ENCODE results near the gene MPL.

Gene MPL

DNA sequence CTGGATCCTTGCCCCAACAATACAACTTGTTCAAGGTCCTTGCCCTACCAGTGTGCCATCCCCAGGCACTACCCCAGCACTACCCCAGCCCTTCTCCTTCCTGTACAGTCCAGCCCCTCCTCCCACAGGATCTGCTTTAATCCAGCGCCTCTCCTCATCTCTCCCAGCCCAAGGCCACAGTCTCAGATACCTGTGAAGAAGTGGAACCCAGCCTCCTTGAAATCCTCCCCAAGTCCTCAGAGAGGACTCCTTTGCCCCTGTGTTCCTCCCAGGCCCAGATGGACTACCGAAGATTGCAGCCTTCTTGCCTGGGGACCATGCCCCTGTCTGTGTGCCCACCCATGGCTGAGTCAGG lies 14.7 kb downstream of the MPL start:
- TF ChIP-seq, protein P1, sequence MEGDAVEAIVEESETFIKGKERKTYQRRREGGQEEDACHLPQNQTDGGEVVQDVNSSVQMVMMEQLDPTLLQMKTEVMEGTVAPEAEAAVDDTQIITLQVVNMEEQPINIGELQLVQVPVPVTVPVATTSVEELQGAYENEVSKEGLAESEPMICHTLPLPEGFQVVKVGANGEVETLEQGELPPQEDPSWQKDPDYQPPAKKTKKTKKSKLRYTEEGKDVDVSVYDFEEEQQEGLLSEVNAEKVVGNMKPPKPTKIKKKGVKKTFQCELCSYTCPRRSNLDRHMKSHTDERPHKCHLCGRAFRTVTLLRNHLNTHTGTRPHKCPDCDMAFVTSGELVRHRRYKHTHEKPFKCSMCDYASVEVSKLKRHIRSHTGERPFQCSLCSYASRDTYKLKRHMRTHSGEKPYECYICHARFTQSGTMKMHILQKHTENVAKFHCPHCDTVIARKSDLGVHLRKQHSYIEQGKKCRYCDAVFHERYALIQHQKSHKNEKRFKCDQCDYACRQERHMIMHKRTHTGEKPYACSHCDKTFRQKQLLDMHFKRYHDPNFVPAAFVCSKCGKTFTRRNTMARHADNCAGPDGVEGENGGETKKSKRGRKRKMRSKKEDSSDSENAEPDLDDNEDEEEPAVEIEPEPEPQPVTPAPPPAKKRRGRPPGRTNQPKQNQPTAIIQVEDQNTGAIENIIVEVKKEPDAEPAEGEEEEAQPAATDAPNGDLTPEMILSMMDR (IDR thresholded peaks at IDR 0.05; ENCODE audit: insufficient read depth, low read depth, low read length, missing control alignments), result no peak
- no peak for DNase-seq (ENCODE audit: low read depth)
- no peak overlapping the region for H3K4me3 ChIP-seq (ENCODE audit: low read depth, low read length)

DNA sequence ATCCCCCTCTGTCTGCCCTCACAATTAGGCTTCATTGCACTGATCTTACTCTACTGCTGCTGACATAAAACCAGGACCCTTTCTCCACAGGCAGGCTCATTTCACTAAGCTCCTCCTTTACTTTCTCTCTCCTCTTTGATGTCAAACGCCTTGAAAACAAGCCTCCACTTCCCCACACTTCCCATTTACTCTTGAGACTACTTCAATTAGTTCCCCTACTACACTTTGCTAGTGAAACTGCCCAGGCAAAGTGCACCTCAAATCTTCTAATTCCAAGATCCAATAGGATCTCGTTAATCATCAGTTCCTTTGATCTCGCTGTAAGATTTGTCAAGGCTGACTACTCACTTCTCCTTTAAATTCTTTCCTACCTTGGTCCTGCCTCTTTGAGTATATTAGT lies 15.3 kb downstream of the MPL start:
- H3K4me3 ChIP-seq (ENCODE audit: low read depth, low read length), result no peak overlapping the region
- no peak for DNase-seq (ENCODE audit: low read depth)
- TF ChIP-seq, protein P1 (IDR thresholded peaks at IDR 0.05; ENCODE audit: insufficient read depth, low read depth, low read length, missing control alignments), result no peak

DNA sequence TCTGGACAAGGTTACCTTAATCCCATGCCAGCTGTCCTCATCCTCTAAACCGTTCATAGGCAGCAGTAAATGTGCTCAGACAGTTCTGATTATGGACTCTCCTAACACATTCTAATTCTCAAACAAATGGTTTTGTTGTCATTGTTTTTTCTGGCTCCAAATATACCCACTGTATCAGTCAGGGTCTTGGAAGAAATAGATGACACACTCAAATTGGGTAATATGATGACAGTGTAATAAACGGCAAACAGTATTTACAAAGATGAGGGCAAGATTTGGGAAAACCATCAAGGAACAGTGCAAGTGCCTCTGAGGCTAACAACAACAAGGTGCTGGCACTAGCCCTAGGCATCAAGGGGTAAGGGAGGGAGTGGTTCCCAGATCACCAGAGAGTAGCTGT lies 16.9 kb downstream of the MPL start:
- no peak for DNase-seq (ENCODE audit: low read depth)
- TF ChIP-seq, protein P1 (IDR thresholded peaks at IDR 0.05; ENCODE audit: insufficient read depth, low read depth, low read length, missing control alignments), result no peak
- H3K4me3 ChIP-seq (ENCODE audit: low read depth, low read length), result no peak overlapping the region

DNA sequence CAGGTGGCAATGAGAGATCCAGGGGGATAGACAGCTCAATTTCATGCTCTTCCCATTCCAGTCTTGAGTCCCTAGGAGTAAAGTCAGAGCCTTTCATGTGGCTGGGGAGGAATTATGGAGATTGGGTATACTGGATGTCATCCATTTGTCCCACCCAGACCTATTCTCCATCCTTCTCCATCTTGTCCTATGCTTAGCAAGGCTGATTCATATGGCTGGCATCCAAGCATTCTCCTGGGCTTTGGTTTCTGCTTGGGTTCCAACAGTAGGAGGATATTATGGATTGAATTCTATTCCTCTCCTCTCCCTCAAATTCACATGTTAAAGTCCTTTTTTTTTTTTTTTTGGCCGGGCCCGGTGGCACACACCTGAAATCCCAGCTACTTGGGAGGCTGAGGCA lies 17.3 kb downstream of the MPL start:
- no peak for DNase-seq (ENCODE audit: low read depth)
- TF ChIP-seq, protein P1 (IDR thresholded peaks at IDR 0.05; ENCODE audit: insufficient read depth, low read depth, low read length, missing control alignments), result no peak
- no peak overlapping the region for H3K4me3 ChIP-seq (ENCODE audit: low read depth, low read length)

DNA sequence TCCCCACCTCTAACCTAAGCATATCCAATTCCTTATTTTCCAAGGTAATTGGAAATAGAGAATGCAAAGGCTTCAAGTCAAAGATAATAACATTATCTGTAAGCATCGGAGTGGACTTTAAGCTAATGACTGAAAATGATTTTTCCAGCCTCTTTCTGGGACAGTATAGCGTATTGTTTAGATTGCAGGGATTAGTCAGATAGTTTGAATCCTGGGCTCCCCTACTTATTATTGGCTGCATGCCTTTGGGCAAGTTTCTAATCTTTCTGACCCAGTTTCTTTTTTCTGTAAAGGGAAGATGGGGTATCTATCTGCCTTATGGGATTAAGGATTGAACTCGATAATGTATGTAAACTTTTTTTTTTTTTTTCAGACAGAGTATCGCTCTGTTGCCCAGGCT lies 19.6 kb downstream of the MPL start:
- TF ChIP-seq, protein P1 (IDR thresholded peaks at IDR 0.05; ENCODE audit: insufficient read depth, low read depth, low read length, missing control alignments), result no peak
- H3K4me3 ChIP-seq (ENCODE audit: low read depth, low read length), result no peak overlapping the region
- DNase-seq (ENCODE audit: low read depth), result no peak

DNA sequence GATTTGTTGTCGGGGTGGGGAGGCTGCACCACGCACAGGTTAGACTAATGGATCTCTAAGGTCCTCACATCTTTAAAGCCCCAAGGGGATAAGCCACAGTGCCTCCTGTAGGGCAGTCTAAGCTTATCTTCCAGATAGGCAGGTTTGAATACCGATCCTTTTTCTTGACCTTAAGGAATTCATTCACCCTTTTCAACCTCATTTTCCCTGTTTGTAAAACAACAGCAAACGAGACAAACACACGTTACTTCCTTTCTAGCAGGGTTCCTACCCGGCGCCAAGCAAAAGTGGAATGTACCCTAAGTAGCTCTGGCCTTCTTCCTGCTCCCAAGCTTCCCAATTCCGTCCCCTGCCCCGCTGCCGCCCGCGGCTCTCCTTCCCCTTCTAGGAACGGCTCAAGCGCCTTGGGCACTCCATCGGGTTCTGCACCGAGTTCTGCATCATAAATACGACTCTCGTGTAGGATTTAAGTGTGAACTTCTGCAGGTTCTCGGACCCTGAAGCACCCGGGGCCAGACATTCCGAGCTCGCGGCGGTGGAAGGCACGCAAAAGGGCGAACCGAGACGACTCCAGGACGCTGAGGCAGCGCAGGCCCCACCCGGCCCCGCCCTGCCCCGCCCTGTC lies 20.6 kb downstream of the MPL start:
- TF ChIP-seq, protein P1 (IDR thresholded peaks at IDR 0.05; ENCODE audit: insufficient read depth, low read depth, low read length, missing control alignments), result peak; percentile 45
- DNase-seq (ENCODE audit: low read depth), result peak; percentile 76

More for the DNA sequence above, 20.6 kb downstream of the MPL start:
- peak overlapping the region; percentile 84 for H3K4me3 ChIP-seq (ENCODE audit: low read depth, low read length)
